GM21717 (cell line): ENCODE measurements around the gene GABPB2.
A peak's percentile ranks its signal among the peaks of the same experiment; 100 is the strongest.
"Not testable (repeated sequence)": the region's sequence is repeated elsewhere in the genome, so short reads cannot be mapped to it uniquely, and the experiment has no call there.

Experiments used
- ATAC-seq: cut with Tn5 transposase; IDR thresholded peaks from one replicate; pipeline ENCODE4 v1.9.1; 2021; ENCODE audit warnings: mild to moderate bottlenecking, moderate library complexity; ENCODE audit not compliant: unreplicated experiment

The GABPB2 gene

DNA sequence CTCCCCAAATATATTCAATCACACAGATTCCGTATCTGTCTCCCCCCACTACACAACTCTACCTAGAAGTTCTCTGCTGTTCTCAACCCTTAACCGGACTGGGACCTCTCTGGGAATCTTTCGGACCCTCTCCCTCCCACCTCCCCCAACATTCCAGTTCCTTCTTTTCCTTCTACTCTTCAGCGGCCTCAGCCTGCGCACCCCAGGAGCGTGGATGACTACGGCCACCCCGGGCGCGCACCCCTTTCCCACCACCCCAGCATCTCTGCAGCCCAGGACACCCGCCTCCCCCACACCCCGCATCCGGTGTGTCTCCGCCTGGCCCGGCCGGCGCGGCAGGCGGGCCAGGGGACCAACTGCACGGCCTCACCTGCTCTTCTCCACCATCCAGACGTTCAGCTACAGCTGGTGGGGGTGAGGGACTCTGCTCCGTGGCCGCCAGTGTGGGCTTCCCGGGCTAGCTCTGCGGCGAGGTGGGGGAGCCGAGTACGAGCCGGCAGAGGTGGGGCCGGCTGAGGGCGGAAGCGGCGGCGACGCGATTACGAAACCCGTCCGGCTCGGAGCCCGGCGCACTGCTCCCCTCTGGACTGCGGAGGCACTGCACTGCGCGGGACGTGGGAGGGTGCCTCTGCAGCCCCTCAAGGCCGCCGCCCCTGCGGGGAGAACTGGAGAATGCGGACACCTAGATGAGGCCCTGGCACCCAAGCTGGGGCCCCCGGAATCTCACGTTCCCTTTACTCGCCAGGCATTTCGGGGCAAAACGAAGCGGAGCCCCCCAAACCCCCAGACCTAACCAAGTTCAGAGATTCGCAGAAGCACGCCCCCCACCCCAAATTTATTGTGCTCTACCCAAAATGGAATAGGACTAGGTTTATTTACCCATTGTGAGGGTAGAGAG is 11.2 kb upstream of the GABPB2 start, which contains the start of gene CDC42SE1:
Gene CDC42SE1 (minus strand): TSS at position 514 of the 898 bp plus-strand sequence. CDS start 3,892 bp downstream, outside the sequence.
- ATAC-seq: peak; percentile 67

DNA sequence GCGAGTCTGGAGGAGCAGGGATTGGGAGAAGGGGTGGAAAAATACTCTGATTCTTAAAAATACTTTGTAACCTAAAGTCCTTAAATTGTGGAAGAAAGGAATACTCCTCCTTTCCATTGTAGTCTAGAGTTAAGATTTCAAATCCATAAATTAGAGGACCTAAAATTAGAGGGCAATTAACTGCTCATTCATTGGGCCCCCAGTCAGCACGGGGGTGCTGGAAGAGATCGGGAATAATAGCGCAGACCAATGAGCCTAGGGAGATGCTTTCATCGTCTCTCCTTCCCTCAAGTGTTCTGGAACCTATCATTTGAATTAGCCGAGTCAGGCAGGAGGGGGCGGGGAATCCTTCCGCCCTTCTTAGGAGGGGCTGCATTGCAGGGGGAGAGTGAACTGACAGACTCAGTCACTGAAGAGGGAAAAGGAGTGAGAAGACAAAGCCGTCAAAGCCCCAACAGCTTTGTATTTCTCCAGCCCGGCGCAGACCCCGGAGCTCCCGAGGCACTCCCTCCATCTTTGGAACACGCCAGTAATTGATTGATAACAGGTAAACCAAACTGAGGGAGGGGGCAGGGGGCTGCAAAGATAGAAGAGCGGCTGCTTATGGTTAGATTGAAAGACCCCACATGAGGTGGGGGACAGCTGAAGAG is 10.4 kb upstream of the GABPB2 start, which contains the start of gene MLLT11:
Gene MLLT11 (plus strand): TSS at position 391 of the 650 bp plus-strand sequence. CDS start 6,828 bp downstream, outside the sequence.
- no peak for ATAC-seq

DNA sequence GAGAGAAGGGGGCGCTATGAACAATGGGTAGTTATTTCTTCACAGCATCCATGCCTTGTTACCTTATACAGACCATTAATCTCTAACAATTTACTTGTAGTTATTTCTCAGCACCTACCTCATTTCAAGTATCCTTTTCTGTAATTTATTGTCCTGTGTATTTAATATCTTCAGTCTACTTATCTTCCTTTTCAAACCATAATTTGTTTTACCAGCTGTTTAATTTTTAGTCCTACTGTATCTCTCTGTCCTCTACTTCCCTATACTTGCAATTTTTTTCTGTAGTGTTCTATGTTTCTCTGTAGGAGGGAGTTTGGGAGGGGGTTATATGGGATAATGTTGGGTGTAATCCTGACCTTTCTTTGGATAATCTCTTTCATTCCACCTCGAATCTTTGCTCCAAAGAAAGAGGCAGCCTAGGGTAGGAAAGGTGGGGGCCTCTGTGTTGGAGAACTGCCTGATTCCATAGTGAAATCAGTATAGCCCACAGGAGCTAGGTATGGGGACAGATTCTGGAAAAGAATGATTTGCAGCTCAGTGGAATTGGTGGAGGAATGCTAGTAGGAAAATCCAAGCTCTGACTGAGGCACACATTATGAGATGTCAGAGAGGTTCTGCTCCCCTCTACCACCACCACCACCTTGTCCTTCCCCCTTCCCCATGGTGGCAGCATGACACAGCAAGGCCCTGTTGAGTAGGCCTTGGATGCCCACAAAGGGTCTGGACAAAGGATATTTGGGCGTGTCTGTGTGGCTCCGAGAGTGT is 9.7 kb upstream of the GABPB2 start:
- no peak for ATAC-seq

DNA sequence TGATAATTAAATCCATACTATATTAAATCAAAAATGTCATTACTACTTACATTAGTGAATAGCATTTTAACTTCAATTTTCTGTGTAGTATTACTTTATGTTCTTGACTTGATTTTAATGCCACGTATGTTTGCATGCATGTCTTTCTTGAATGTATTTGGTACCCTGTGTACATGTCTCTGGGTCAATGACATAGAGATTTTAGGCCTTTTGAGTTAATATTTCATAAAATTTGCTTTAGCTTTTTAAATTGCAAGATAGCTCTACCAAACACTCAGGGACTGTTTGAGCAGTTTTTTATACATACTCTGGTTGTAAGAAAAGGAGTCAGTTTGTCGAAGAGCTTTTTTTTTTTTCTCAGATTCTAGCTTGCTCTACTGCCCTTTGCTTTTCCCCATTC is 8.9 kb upstream of the GABPB2 start:
- no peak for ATAC-seq

DNA sequence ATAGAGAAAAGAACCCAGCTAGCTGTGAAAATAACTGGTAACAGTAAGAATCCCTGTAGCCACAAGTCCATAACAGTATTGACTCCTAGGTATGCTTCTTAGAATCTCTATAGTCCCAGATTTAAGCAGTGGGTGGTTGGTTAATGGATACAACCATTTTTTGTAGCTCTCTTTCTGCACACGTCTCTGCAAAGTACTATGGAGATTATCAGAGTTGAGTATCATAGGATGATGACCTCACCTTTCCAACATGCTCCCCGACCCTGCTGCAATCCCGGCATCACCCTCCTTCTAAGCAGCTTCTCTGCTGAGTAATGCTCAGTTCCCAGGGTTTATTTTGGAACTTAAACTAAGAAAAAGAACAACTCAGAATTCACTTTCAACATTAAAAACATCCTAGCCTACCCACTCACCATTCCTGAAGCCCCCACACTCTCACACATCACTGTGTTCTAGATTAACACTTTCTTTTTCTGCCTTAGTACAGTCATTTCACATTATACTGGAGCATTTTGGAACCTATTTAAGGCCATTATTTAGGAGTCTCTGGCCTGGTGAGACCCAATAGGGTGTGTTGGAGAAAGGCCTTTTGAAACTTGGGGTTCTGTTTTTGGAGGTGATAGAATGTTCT is 7.7 kb upstream of the GABPB2 start:
- no peak for ATAC-seq

DNA sequence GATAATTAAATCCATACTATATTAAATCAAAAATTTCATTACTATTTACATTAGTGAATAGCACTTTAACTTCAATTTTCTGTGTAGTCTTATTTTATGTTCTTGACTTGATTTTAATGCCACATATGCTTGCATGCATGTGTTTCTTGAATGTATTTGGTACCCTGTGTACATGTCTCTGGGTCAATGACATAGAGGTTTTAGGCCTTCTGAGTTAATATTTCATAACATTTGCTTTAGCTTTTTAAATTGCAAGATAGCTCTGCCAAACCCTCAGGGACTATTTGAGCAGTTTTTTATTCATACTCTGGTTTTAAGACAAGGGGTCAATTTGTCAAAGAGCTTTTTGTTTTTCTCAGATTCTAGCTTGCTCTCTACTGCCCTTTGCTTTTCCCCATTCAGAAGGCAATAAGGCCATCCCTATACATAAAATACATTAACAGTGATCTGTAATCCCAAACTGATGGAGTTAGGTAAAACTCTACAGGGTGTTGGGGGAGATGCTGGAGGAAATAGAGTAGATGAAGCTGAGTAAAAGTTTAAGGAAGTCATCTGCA is 5.4 kb upstream of the GABPB2 start:
- no peak for ATAC-seq

DNA sequence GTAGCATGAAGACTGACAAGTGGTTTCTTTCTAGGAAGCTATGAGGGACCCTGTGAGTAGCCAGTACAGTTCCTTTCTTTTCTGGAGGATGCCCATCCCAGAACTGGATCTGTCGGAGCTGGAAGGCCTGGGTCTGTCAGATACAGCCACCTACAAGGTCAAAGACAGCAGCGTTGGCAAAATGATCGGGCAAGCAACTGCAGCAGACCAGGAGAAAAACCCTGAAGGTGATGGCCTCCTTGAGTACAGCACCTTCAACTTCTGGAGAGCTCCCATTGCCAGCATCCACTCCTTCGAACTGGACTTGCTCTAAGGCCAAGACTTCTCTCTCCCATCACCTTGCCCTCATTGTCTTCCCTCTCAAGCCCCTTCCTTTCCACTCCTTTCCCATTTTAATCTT is 3.4 kb upstream of the GABPB2 start:
- ATAC-seq: no peak

DNA sequence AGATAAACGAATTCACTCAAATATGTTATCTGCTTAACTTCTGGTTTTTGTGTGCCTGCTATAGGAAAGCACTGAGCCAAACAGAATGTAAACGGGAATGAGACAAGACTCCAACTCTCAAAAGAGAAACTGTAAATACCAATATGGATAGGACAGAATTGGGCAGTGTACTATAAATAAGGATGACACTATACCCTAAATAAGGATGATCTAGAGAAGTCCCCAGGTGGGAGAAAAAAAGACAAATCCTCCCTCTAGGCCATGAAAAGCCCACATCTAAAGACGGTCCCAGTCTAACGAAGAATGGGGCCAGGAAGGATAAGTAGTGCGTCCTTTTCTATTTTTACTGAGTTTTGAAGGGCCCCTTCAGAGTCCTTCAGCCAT is 1.5 kb upstream of the GABPB2 start:
- no peak for ATAC-seq

DNA sequence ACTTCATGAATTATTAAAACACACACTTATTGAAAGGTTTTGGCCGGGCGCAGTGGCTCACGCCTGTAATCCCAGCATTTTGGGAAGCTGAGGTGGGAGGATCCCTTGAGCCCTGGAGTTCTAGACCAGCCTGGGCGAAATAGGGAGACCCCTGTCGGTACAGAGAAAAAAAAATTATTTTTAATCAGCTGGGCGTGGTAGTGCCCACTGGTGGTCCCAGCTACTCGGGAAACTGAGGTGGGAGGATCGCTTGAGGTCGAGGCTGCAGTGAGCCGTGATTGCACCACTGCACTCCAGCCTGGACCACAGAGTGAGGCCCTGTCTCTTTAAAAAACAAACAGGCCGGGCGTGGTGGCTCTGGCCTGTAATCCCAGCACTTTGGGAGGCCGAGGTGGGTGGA is 1.7 kb downstream of the GABPB2 start:
- no peak for ATAC-seq

DNA sequence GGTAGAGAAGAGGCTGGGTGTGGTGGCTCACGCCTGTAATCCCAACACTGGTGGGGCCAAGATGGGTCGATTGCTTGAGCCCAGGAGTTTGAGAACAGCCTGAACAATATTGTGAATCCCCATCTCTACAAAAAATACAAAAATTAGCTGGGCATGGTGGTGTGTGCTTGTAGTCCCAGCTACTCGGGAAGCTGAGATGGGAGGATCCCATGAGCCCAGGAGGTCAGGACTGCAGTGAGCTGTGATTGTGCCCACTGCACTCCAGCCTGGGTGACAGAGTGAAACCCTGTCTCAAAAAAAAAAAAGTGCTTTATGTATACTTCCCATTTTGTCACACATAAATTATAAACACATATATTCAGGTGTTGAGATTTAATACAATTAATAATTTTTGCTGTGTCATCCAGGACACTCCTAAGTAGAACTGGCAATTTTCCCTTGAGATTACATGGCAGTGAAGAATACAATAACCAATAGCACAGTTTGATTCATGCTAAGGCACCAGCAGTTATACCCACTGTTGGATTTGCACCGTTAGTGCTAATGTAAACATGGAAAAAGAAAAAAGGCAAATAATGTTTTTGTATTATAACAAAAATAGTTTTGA is 15.5 kb downstream of the GABPB2 start:
- no peak for ATAC-seq

DNA sequence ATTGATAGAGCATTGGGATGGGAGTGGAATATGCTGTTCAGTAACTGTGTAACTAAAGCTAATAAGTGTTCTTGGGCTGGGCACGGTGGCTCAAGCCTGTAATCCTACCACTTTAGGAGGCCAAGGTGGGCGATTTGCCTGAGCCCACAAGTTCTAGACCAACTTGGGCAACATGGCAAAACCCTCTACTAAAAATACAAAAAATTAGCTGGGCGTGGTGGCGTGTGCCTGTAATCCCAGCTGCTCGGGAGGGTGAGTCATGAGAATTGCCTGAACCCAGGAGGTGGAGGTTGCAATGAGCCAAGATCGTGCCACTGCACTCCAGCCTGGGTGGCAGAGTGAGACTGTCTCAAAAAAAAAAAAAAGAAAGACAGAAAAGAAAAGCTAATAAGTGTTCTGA is 26.9 kb downstream of the GABPB2 start:
- ATAC-seq: not testable (repeated sequence)

DNA sequence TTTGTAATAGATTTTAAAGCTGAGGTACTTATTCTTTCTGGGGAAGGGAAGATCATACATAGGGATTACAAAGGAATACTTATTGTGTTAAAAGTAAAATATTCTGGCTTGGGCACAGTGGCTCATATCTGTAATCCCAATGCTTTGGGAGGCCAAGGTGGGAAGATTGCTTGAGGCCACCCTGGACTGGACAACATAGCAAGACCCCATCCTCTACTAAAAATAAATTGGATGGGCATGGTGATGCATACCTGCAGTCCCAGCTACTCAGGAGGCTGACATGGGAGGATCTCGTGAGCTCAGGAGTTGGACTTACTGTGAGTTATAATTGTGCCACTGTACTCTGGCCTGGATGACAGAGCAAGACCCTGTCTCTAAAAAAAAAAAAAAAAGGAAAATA is 27.6 kb downstream of the GABPB2 start:
- no peak for ATAC-seq

DNA sequence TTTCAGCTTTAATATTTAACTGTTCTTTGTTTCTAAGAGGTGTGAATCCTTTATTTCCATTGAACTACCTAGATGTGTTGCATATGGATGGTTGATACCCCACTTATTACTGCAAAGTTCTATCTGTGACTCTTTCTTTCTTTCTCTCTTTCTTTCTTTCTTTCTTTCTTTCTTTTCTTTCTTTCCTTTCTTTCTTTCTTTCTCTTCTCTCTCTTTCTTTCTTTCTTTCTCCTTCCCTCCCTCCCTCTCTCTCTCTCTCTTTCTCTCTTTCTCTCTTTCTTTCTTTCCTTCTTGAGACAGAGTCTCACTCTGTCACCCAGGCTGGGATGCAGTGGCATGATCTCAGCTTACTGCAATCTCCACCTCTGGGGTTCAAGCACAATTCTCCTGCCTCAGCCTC is 34.1 kb downstream of the GABPB2 start:
- ATAC-seq: no peak

DNA sequence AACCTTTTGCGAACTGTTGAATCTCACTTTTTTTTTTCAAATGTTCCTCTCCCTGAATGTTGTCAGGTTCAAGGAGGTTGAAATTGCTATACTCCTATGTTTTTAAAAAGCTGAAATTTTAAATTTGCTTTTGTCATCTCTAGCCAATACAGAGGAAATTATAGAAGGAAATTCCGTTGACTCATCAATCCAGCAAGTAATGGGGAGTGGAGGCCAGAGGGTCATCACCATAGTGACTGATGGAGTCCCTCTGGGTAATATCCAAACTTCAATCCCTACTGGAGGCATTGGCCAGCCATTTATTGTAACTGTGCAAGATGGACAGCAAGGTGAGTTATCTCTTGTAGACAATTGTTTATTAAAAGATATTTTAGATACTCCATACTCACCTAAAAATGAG is 36.3 kb downstream of the GABPB2 start:
- no peak for ATAC-seq

DNA sequence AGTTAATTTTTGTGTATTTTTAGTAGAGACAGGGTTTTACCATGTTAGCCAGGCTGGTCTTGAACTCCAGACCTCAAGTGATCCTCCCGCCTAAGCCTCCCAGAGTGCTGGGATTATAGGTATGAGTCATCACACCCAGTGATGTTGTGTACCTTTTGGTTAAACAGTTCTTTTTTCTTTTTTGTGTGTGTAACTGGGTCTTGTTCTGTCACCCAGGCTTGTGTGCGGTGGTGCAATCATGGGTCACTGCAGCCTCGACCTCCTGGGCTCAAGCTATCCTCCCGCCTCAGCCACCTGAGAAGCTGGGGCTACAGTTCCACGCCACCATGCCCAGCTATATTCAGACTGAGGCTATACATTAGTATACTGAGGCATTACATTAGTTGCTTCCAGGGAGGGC is 37.8 kb downstream of the GABPB2 start:
- ATAC-seq: no peak

DNA sequence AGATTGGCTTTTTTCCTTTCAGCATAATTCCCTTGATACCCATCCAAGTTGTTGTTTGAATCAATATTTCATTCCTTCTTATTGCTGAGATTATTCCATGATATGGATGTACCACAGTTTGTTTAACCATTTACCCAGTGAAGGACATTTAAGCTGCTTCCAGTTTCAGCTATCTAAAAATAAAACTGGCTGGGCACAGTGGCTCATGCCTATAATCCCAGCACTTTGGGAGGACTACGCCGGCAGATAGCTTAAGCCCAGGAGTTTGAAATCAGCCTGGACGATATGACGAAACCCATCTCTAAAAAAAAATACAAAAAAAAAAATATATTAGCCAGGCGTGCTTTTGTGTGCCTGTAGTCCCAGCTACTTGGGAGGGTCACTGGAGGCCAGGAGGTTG is 43.3 kb downstream of the GABPB2 start:
- ATAC-seq: no peak

DNA sequence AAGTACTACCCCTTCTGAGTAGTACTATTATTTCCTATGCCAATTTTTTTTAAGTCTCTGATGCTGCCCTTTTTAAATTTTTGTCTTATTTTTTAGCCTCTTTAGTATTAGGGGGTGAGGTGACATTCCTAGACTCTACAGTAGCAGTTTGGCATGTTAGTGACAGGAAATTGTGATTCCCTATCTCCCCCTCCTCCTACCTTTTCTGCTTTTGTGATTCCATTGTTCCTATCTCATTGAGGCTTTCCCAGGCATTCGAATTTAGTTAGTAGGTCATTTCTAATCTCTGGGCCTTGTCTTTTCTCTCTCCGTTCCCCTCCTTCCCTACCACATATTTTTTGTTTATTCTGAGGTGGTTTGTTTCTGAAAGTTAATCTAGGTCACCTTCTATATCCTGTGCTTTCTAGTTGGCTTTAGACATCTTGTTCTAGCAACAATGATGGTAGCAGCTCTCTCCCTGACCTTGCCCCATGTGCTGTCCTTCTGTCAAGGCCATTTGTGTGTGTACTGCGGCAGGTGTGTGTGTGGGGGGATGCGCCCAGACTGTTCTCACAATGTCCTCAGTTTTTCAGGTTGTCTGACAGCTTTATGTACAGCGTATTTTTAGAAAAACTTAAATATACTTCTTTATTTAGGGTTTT is 54.3 kb downstream of the GABPB2 start:
- no peak for ATAC-seq

DNA sequence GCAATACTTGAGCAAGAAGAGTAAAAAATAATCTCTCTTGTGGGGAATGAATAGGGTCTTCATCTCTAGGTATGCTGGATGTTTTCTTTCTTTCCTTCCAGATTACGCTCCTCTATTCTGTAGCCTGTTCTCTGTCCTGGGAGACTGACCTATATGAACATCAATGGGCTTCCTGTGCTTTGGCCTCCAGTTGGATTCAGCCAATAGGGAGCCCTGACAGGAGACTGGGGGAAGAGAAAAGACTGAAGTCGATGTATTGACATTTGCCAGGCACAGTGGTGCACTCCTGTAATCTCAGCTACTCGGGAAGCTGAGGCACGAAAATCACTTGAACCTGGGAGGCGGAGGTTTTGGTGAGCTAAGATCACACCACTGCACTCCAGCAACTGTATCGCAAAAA is 58.2 kb downstream of the GABPB2 start:
- ATAC-seq: no peak

DNA sequence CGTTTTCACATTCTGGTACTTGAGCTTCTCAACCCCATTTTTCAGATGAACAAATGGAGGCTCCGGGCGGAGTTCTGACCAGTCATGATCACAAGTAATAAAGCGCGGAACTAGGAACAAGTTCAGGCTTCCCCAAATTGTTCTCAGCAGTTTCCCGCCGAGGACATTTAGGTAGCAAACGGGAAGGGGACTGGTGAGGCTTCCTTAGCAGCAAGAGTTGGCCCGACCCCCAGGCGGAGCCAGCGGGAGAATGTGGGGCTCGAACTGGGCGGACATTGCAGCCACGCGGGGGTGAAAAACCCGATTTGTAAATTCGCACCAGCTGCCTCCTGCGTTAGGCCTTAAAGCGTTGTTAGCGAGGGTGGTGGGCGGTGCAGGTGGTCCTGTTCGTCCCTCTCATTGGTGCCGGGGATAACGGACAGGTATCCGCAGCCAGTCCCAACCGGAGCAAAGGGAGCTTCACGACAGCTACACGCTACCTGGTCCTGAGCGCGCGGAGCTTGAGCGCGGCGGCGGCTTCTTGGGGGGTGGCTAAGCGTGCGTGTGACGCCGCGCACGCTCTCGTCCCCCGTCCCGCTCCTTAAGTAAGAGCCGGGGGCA is 60.5 kb downstream of the GABPB2 start:
- peak; percentile 52 for ATAC-seq
